Placental epithelial cell (primary cell): Measurements from ENCODE around the gene MYOCOS. TPM values are rescaled to one million over a fixed set of nuclear protein-coding genes. Genes with fewer than 3 reads are reported as not detected.

Experiments
- total RNA-seq: library from RNA; depleted of rRNA; stranded (reverse); fragments of >200 nt; gene quantifications from 2 replicates; pipeline ENCODE4 v1.2.3, GENCODE V29; 2012

The MYOCOS gene
- total RNA-seq: not detected in 2 replicates

GRCh38 chr1:171622152-171622462 is at the start of gene MYOCOS:
MYOCOS (plus strand) TSS chr1:171622243; CDS start chr1:171623884, 1,641 bp downstream.

GRCh38 chr1:171652234-171652822 is 30.3 kb downstream of the MYOCOS start, which contains the start of gene MYOC:
MYOC (minus strand) TSS chr1:171652688; CDS start chr1:171652611, 77 bp downstream.

Other genes starting within 250 kb of the MYOCOS start
- gene PRRC2C, start 136.7 kb upstream of the MYOCOS start, total RNA-seq: 38.9 and 50.9 TPM in 2 replicates
- not detected in 2 replicates for gene MYOC, start 30.4 kb downstream of the MYOCOS start, total RNA-seq
- 6.7 and 7.4 TPM in 2 replicates for gene VAMP4, start 119.8 kb downstream of the MYOCOS start, total RNA-seq
- 16.6 and 17.7 TPM in 2 replicates for gene METTL13, start 159.4 kb downstream of the MYOCOS start, total RNA-seq
- 2.0 TPM in 2 replicates for gene DNM3, start 219.3 kb downstream of the MYOCOS start, total RNA-seq